Large intestine (tissue), 3 donors: ENCODE measurements around the gene ATG10. TPM values are rescaled to one million over a fixed set of nuclear protein-coding genes. Genes with fewer than 3 reads are reported as not detected.
"Not testable (repeated sequence)": the region's sequence is repeated elsewhere in the genome, so short reads cannot be mapped to it uniquely, and the experiment has no call there.

ENCODE experiments used
- DNase-seq, 2 donors: peaks; one replicate each; pipeline versions ENCODE4 v3.0.0 to v3.0.0-alpha.2; 2013
- H3K27ac ChIP-seq: one replicate; pipeline ENCODE4 v1.5.1; 2013; ENCODE audit warnings: low read length
- H3K27me3 ChIP-seq: 2 replicates; pipeline ENCODE4 v1.6.1; 2013; ENCODE audit warnings: low read length; ENCODE audit not compliant: control insufficient read depth, insufficient read depth
- H3K36me3 ChIP-seq: 2 replicates; pipeline ENCODE4 v1.6.1; 2013; ENCODE audit warnings: low read length; ENCODE audit not compliant: control insufficient read depth, insufficient read depth
- H3K4me1 ChIP-seq: one replicate; pipeline ENCODE4 v1.6.1; 2013; ENCODE audit warnings: low read length; ENCODE audit not compliant: control insufficient read depth, insufficient read depth
- H3K4me3 ChIP-seq: one replicate; pipeline ENCODE4 v1.5.1; 2013; ENCODE audit warnings: low read length
- H3K9me3 ChIP-seq: one replicate; pipeline ENCODE4 v1.6.1; 2013; ENCODE audit warnings: mild to moderate bottlenecking, low read depth, low read length, moderate library complexity; ENCODE audit not compliant: control insufficient read depth
- WGBS: methylation state at CpG from one replicate; pipeline ENCODE4 v1.1.5; 2013; ENCODE audit warnings: low lambda C conversion rate; ENCODE audit not compliant: insufficient coverage; 5-methylcytosine and 5-hydroxymethylcytosine counted together
- polyA plus RNA-seq: library from polyadenylated mRNA; unstranded; fragments of 120-200 nt; gene quantifications from one replicate; pipeline ENCODE4 v1.2.1, GENCODE V29; 2013

ATG10 gene
- polyA plus RNA-seq, 1 donor: 9.2 TPM

- not testable (repeated sequence) for H3K36me3 ChIP-seq, H3K27ac ChIP-seq, H3K9me3 ChIP-seq, H3K4me3 ChIP-seq, H3K27me3 ChIP-seq, DNase-seq, H3K4me1 ChIP-seq
- WGBS: no CpG with 5 or more reads among the region's 2 CpGs
These were observed 138.1 kb downstream of the ATG10 start for GRCh38 chr5:82109915-82110314.

- no peaks in the 10 kb centered on the region for H3K4me1 ChIP-seq
- no peaks in the 10 kb centered on the region for H3K9me3 ChIP-seq
- H3K4me3 ChIP-seq: no peak overlapping the region
- no peaks in the 10 kb centered on the region for H3K27me3 ChIP-seq
- no peaks in the 10 kb centered on the region for H3K36me3 ChIP-seq
- DNase-seq: no peak
- WGBS: 100% methylated on average over 1 of the region's 2 CpGs
- no peak overlapping the region for H3K27ac ChIP-seq
These were observed 139.4 kb downstream of the ATG10 start for GRCh38 chr5:82111191-82111590.

- Histone ChIP-seq H3K9me3 (no peaks in the 10 kb centered on the region), H3K4me3 (no peak overlapping the region), H3K36me3 (no peaks in the 10 kb centered on the region), H3K27me3 (no peaks in the 10 kb centered on the region), H3K27ac (no peak overlapping the region), H3K4me1 (no peaks in the 10 kb centered on the region)
- DNase-seq: no peak
- WGBS: no CpG with 5 or more reads among the region's 1 CpG
These were observed 144.0 kb downstream of the ATG10 start for GRCh38 chr5:82115858-82116257.

GRCh38 chr5:82119889-82120288 lies 148.1 kb downstream of the ATG10 start:
- no peaks in the 10 kb centered on the region for H3K36me3 ChIP-seq
- no peak overlapping the region for H3K27ac ChIP-seq
- H3K27me3 ChIP-seq: no peaks in the 10 kb centered on the region
- WGBS: no CpG with 5 or more reads among the region's 4 CpGs
- no peaks in the 10 kb centered on the region for H3K4me1 ChIP-seq
- DNase-seq: no peak
- H3K9me3 ChIP-seq: peaks cover 7% of the 10 kb centered on the region
- H3K4me3 ChIP-seq: no peak overlapping the region

GRCh38 chr5:82129723-82130285 lies 158.0 kb downstream of the ATG10 start:
- no peak for DNase-seq
- Histone ChIP-seq H3K4me3 (no peak overlapping the region), H3K36me3 (no peaks in the 10 kb centered on the region), H3K4me1 (no peaks in the 10 kb centered on the region), H3K27ac (no peak overlapping the region), H3K9me3 (no peaks in the 10 kb centered on the region), H3K27me3 (no peaks in the 10 kb centered on the region)
- WGBS: 40% methylated on average over 1 of the region's 13 CpGs

- Histone ChIP-seq H3K27ac (no peak overlapping the region), H3K4me1 (no peaks in the 10 kb centered on the region), H3K9me3 (no peaks in the 10 kb centered on the region), H3K4me3 (no peak overlapping the region), H3K36me3 (no peaks in the 10 kb centered on the region), H3K27me3 (no peaks in the 10 kb centered on the region)
- no CpG with 5 or more reads among the region's 6 CpGs for WGBS
- no peak for DNase-seq
These were observed 158.8 kb downstream of the ATG10 start for GRCh38 chr5:82130602-82131001.

- no peak for DNase-seq
- Histone ChIP-seq H3K36me3 (no peaks in the 10 kb centered on the region), H3K27me3 (no peaks in the 10 kb centered on the region), H3K4me3 (no peak overlapping the region), H3K9me3 (peaks cover 7% of the 10 kb centered on the region), H3K27ac (no peak overlapping the region), H3K4me1 (no peaks in the 10 kb centered on the region)
- 100% methylated on average over 2 of the region's 5 CpGs for WGBS
These were observed 165.4 kb downstream of the ATG10 start for GRCh38 chr5:82137205-82137604.

- H3K4me3 ChIP-seq, H3K27ac ChIP-seq, DNase-seq, H3K4me1 ChIP-seq, H3K36me3 ChIP-seq, H3K27me3 ChIP-seq, H3K9me3 ChIP-seq: not testable (repeated sequence)
- WGBS: no CpG with 5 or more reads among the region's 33 CpGs
These were observed 168.0 kb downstream of the ATG10 start for GRCh38 chr5:82139837-82140236.

GRCh38 chr5:82142217-82142841 lies 170.5 kb downstream of the ATG10 start:
- Histone ChIP-seq H3K4me3 (no peak overlapping the region), H3K4me1 (no peaks in the 10 kb centered on the region)
- 100% methylated on average over 2 of the region's 5 CpGs for WGBS

GRCh38 chr5:82142928-82143577 lies 171.2 kb downstream of the ATG10 start:
- WGBS: 58% methylated on average over 3 of the region's 6 CpGs
- no peak for DNase-seq
- Histone ChIP-seq H3K4me3 (no peak overlapping the region), H3K27me3 (no peaks in the 10 kb centered on the region), H3K9me3 (peaks cover under 1% of the 10 kb centered on the region), H3K4me1 (no peaks in the 10 kb centered on the region), H3K36me3 (no peaks in the 10 kb centered on the region), H3K27ac (no peak overlapping the region)

More at GRCh38 chr5:82142217-82142841, 170.5 kb downstream of the ATG10 start:
- peaks cover 7% of the 10 kb centered on the region for H3K9me3 ChIP-seq
- H3K27ac ChIP-seq: no peak overlapping the region
- no peaks in the 10 kb centered on the region for H3K27me3 ChIP-seq
- H3K36me3 ChIP-seq: no peaks in the 10 kb centered on the region
- DNase-seq: no peak
